Measurements from ENCODE around the gene BAG5.
A peak's percentile ranks its signal among the peaks of the same experiment; 100 is the strongest.
"Not testable (repeated sequence)": the region's sequence is repeated elsewhere in the genome, so short reads cannot be mapped to it uniquely, and the experiment has no call there.

Gene BAG5

GRCh38 chr14:103533137-103533998, 29.1 kb downstream of the BAG5 start:
- no peak for DNase-seq

GRCh38 chr14:103532216-103533136, 30.0 kb downstream of the BAG5 start:
- no peak for DNase-seq

- no peak for DNase-seq
These were observed 30.8 kb downstream of the BAG5 start for GRCh38 chr14:103531421-103532215.

GRCh38 chr14:103530831-103531230, 31.6 kb downstream of the BAG5 start:
- no peak for DNase-seq

- no peak for DNase-seq
These were observed 32.1 kb downstream of the BAG5 start for GRCh38 chr14:103530390-103530789.

GRCh38 chr14:103529383-103530365, 32.8 kb downstream of the BAG5 start:
- no peak for DNase-seq

- peak; percentile 84 for DNase-seq
These were observed 33.7 kb downstream of the BAG5 start, which contains the start of gene TRMT61A for GRCh38 chr14:103528587-103529382. TSS of gene TRMT61A (plus strand) at chr14:103529196. CDS start at chr14:103529979, 783 bp downstream.

- no peak for DNase-seq
These were observed 34.3 kb downstream of the BAG5 start for GRCh38 chr14:103528146-103528586.

GRCh38 chr14:103527408-103528145, 34.9 kb downstream of the BAG5 start:
- DNase-seq, result no peak

GRCh38 chr14:103526914-103527248, 35.6 kb downstream of the BAG5 start:
- DNase-seq, result no peak

GRCh38 chr14:103526247-103526913, 36.1 kb downstream of the BAG5 start:
- DNase-seq, result no peak

- not testable (repeated sequence) for DNase-seq
These were observed 36.8 kb downstream of the BAG5 start for GRCh38 chr14:103525430-103526246.

- DNase-seq, result no peak
These were observed 38.2 kb downstream of the BAG5 start for GRCh38 chr14:103524002-103524935.

GRCh38 chr14:103523575-103523954, 38.9 kb downstream of the BAG5 start:
- DNase-seq, result no peak

GRCh38 chr14:103522649-103523574, 39.5 kb downstream of the BAG5 start, which contains the start of gene CKB:
TSS of gene CKB (minus strand) at chr14:103522830. CDS start at chr14:103522493, 337 bp downstream.
- peak; percentile 43 for DNase-seq
